Epithelial cell of prostate (primary cell): ENCODE data around the gene NEAT1.
"Not testable (repeated sequence)": the region's sequence is repeated elsewhere in the genome, so short reads cannot be mapped to it uniquely, and the experiment has no call there.

Experiments used
- DNase-seq: peaks from one replicate; pipeline ENCODE4 v3.0.0-alpha.2; 2011; ENCODE audit warnings: low read depth, low spot score
- H3K27ac ChIP-seq: fragments of 450-650 bp; 2 replicates; pipeline ENCODE4 v1.5.1; 2017; ENCODE audit warnings: mild to moderate bottlenecking

Gene NEAT1

DNA sequence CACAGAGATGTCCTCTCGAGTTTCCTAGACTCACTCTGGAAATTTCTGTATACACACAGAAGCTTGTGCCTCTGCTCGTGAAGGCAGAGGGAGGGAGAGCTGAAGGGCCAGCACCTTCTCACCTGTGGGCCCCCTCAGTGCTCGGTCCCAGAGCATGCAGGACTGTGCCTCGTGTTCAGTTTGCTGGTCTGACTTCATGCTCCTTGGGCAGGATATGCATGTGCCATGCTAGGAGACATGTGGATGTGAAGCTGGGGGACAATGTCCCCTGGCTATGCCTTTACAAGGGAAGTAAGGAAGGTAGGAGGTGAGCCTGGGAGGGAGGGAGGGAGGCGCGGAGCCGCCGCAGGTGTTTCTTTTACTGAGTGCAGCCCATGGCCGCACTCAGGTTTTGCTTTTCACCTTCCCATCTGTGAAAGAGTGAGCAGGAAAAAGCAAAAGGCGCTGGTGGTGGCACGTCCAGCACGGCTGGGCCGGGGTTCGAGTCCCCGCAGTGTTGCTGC, 22.6 kb downstream of the NEAT1 start:
- DNase-seq: no peak
- peak overlapping the region; percentile 67 for H3K27ac ChIP-seq

DNA sequence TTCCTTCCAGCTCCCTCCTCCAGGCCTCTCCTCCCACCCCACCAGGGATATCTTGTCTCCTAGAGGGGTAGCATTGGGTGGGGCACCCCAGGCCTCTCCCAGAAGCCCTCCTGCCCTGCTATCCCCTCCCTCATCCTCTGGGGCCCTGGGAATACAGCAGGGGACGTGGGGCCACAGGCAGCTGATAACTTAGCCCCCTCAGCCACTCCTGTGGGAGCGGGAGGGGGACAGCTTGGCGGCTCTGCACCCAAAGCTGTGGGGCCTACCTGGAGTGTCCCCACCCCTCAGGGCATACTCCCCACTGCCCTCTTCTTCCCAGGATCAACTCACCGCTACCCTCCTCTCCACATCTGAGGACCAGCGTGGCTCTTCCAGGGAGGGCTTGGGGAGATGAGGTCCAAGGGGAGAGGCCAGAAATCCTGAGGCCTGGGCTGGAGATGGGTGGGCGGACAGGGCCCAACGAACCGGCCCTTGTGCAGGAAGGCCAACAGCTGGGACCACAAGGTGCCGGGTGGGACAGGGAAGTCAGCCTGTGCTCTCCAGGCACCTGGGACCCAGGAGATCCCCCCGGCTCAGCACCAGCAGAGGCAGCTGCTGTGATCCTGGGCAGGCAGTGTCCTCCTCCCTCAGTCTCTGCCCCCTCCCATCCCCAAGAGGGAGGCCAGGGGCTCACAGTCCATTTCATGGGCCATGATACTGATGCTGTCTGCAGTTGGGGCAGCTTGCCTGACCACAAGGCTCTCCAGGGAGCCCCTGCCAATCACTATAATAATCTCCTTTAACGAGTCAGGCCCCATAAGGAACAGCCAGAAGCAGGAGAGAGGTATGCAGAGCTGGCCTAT, 23.2 kb downstream of the NEAT1 start:
- DNase-seq: no peak
- peak overlapping the region; percentile 67 for H3K27ac ChIP-seq

DNA sequence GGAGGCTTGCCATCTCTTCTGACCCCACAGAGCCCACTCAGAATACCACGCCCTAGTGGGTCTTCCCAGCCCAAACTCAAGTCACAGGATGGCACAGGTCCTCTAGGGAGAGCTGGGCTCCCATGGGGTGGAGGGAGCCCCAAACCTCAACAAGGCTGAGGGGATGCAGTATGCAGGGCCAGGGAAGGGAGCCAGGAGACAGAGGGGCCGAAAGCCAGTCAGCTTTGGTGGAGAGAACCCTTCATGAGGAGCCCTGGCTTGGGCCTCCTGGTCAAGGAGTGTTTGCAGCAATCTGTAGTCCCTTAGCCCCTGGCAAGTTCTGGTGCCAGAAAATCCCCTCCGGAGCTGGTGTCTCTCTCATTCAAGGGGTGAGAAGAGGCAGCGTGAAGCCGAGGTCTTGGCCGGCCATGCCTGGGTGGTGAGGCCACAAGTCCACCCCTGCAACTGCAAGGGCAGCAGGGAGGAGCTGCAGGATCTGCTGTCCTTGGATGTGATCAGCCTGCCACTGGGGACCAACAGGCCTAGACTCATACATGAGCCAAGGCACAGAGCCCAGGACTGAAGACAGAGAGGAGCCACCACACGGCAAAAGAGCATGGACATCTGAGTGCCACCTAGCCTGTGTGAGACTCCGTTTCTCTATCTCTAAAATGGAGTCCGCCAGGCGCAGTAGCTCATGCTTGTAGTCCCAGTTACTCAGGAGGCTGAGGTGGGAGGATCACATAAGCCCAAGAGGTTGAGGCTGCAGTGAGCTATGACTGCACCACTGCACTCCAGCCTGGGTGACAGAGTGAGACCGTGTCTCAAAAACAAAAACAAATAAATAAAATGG, 24.1 kb downstream of the NEAT1 start:
- H3K27ac ChIP-seq: peak overlapping the region; percentile 67
- DNase-seq: no peak

DNA sequence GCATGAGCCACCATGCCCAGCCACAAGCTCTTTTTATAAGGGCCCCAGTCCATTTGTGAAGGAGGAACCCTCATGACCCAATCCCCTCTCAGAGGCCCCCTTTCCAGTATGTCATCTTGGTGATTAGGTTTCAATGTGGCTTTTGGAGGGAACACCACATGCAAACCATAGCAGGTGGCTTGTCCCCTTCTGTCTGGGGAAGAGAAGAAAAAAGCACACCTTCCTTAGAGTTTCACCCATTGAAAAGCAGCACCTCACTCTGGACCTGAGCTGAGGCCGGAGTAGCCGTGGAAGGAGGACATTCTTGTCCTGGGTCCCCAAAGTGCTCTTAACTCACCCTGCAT, 25.4 kb downstream of the NEAT1 start:
- peak overlapping the region; percentile 67 for H3K27ac ChIP-seq
- DNase-seq: no peak

DNA sequence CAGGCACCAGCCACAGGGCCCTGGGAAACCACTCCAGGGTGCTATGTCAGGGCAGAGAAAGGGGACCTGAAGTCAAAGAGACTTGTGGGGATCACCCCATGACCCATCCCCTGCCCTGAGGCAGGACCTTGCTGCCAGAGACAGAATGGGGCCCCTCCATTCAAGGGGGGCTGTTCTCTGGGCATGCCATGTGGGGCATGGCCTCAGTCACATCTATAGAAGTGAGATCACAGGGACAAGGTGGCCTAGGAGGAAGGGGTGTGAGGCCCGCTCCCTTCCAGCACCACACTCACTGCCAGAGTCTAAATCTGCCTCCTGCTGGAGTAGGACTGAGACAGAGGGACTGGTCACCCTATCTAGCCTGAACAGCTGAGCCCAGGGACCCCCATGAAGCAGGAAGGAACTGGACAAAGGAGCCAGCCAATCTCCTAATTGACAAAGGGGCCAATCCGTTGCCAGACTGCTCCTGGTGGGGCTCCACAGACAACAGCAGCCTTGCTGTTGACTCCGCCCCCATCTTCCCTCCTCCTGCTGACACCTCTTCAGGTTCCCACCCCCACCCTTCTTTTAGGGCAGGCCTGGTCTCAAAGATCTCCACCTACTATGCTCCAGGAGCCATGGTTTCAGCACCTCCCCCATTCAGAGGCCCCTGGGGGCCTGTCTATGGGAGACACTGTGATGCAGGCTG, 26.0 kb downstream of the NEAT1 start:
- no peak for DNase-seq

DNA sequence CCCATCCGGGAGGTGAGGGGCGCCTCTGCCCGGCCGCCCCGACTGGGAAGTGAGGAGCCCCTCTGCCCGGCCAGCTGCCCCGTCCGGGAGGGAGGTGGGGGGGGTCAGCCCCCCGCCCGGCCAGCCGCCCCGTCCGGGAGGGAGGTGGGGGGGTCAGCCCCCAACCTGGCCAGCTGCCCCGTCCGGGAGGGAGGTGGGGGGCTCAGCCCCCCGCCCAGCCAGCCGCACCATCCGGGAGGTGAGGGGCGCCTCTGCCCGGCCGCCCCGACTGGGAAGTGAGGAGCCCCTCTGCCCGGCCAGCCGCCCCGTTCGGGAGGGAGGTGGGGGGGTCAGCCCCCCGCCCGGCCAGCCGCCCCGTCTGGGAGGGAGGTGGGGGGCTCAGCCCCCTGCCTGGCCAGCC, 28.7 kb downstream of the NEAT1 start:
- not testable (repeated sequence) for H3K27ac ChIP-seq, DNase-seq

More for the DNA sequence above, 26.0 kb downstream of the NEAT1 start:
- peak overlapping the region; percentile 67 for H3K27ac ChIP-seq

DNA sequence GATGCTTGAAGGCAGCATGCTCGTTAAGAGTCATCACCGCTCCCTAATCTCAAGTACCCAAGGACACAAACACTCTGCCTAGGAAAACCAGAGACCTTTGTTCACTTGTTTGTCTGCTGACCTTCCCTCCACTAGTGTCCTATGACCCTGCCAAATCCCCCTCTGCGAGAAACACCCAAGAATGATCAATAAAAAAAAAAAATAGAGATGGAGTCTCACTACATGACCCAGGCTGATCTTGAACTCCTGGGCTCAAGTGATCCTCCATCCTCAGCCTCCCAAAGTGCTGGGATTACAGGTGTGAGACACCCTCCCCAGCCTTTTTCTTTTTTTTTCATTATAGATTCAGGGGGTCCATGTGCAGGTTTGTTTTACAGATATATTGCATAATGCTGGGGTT, 29.7 kb downstream of the NEAT1 start:
- not testable (repeated sequence) for DNase-seq
- H3K27ac ChIP-seq: peak overlapping the region; percentile 75

DNA sequence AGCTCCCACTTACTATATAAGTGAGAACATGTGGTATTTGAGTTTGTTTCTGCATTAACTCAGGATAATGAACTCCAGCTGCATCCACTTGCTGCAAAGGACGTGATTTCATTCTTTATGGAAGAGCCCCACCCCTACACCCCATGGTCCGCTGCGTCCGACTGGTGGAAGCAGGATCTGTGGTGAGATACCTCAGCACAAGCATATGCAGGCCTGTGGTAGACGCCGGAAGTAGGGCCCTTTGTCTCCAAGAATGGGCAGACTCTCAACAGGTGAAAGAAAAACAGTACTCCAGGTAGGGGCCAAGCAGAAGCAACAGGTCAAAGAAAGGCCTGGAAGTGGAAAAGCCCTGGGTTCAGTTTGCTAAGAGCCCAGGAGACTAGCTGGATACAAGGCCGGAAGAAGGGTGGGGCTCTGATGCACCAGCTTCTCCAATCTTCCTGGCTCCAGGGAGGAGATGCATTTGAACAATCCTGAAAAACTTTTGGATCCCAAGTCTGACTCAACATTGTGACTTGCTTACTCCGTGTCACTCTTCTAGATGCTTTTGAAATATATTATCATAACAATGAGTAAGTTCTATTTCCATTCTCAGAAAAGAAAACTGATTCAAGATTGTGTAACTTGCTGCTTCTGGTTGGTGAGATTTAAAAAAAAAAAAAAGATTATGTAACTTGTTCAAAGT, 30.4 kb downstream of the NEAT1 start:
- DNase-seq: no peak
- H3K27ac ChIP-seq: peak overlapping the region; percentile 75

DNA sequence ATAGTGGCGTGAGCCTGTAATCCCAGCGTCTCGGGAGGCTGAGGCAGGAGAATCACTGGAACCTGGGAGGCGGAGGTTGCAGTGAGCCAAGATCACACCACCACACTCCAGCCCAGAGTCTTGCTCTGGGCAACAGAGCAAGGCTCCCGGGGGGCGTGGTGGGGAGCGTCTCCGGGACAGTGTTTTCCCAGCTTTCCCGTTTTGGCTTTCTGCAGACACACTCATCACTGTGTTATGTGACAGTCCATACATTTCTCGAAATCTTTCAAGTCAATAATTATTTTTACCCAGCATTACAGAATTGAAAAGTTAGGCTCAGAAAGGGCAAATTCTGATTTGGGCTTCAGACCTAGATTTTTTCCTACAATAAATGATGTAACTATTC, 31.7 kb downstream of the NEAT1 start:
- H3K27ac ChIP-seq: peak overlapping the region; percentile 75
- DNase-seq: no peak

DNA sequence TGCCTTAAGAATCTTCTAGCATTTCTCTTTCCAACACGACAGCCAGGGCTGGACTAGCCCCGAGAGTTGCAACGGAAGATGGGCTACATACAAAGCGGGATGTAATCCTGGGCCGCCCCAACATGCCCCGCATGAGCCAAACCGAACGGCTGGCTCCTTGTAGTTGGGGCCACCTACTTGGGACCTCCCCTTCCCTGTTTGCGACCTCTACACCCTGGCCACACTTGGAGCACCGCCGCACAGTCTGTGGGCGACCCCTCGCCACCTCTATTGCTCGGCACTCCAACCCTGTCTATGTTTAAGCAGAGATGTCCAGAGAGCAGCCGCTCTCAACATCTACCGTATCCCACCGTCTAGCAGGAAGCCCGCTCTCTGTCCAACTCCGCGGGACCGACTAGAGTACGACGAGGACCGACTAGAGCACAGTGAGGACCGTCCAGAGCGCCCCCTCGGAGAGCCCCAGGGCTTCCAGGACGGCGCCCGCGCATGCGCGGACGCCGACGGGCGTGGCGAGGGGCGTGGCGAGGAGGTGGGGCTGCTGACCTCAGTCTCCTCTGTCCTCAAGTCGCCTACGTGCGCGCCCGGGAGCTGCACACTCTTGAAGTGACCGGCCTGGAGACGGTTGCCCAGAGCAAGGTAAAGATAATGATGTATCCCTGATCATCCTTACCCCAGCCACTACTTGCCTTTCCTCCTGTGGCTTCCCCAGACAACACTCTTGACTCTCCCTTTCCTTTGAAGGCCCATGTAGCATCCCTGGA, 32.3 kb downstream of the NEAT1 start:
- H3K27ac ChIP-seq: peak overlapping the region; percentile 75
- no peak for DNase-seq

DNA sequence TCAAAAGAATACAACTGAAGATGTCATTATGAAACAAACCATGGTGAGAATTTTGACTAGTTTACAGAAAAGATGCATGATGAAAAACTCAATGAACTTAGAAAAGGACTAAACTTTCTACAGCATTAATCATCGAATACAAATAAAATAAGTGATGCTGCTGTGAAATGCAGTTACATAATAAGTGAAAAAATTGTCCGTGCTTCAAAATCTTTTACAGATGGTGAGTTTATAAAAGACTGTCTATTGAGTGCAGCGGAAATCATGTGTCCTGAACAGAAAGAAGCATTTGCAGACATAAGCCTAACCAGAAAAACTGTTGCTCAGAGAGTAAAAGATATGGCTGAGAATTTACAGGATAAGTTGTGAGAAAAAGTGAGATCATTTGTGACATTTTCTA, 33.8 kb downstream of the NEAT1 start:
- H3K27ac ChIP-seq: no peak overlapping the region
- no peak for DNase-seq

DNA sequence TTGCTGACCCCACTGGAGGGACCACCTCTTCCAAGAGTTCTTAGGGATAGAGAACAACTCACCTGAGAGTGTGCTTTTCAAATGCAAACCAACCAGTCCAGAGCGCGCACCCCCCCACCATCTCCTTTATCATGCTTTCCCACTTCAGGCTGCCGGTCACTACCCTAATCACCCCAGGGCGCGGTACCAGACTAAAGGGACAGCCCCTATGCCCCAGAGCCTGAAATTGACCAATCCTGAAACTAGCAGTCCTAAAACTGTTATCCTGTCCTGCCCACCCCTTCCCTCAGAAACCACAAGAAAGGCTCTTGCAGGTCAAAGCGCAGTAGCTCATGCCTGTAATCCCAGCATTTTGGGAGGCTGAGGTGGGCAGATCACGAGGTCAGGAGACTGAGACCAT, 37.0 kb downstream of the NEAT1 start:
- no peak overlapping the region for H3K27ac ChIP-seq
- no peak for DNase-seq

DNA sequence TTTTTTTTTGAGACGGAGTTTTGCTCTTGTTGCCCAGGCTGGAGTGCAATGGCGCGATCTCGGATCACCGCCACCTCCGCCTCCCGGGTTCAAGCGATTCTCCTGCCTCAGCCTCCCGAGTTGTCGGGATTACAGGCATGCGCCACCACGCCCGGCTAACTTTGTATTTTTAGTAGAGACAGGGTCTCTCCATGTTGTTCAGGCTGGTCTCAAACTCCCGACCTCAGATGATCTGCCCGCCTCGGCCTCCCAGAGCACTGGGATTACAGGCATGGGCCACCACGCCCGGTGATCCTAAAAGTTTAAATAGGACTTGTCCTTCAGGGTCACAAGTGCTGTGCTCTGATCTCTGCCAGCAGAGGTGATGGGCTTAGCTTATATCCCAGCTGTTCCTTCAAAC, 42.9 kb downstream of the NEAT1 start:
- H3K27ac ChIP-seq, DNase-seq: not testable (repeated sequence)

DNA sequence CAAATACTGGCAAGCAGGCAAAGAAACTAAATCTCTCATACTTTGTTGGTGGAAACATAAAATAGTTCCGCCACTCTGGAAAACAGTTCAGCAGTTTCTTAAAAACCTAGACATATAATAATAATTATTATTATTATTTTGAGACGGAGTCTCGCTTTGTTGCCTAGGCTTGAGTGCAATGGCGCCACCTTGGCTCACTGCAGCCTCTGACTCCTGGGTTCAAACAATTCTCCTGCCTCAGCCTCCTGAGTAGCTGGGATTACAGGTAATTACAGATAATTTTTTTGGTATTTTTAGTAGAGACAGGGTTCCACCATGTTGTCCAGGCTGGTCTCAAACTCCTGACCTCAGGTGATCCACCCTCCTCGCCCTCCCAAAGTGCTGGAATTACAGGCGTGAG, 44.7 kb downstream of the NEAT1 start:
- DNase-seq: not testable (repeated sequence)
- peak overlapping the region; percentile 36 for H3K27ac ChIP-seq

DNA sequence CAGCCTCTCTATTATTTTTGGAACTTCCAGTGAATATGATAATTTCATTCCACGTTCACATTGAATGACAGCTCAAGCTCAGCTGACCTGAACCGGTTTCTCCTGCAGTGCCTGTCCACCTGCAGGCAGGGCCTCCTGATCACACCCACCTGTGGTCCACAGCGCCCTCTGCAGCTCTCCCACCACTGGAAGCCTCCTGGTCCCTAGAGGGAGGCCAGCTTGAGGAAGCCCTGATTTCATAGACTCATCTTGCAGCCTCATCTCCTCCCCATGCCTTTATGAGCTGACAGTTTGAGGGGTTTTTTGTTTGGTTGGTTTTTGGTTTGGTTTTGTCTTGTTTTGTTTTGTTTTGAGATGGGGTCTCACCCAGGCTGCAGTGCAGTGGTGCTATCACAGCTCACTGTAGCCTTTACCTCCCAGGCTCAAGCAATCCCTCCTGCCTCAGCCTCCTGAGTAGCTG, 46.3 kb downstream of the NEAT1 start:
- peak overlapping the region; percentile 36 for H3K27ac ChIP-seq
- no peak for DNase-seq

DNA sequence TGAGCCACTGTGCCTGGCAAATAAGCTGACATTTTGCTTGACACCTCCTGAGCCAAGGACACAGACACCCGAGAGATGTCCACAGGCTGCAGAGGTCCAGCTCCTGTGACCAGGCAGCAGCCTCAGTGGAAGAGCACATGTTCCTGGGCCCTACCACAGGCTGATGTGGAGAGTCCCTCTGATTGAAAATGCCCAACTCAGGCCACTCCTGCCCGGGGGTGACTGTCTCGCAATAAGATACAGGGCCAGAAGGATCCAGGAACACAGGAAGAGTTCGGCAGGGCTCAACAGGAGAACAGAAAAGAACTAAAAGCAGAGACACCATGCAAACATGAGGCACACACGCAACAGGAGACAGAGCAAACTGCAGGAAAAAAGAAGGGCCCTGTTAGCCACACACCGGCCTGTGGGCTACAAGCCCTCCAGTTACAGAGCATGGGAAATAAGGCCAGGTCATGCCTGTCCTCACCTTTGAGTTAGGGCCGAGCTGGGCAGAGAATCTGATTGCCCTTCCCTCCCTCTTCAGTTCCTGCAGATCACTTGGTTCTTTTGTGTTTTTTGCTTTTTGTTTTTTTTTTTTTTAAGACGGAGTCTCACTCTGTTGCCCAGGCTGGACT, 47.9 kb downstream of the NEAT1 start:
- DNase-seq: no peak
- peak overlapping the region; percentile 99 for H3K27ac ChIP-seq

DNA sequence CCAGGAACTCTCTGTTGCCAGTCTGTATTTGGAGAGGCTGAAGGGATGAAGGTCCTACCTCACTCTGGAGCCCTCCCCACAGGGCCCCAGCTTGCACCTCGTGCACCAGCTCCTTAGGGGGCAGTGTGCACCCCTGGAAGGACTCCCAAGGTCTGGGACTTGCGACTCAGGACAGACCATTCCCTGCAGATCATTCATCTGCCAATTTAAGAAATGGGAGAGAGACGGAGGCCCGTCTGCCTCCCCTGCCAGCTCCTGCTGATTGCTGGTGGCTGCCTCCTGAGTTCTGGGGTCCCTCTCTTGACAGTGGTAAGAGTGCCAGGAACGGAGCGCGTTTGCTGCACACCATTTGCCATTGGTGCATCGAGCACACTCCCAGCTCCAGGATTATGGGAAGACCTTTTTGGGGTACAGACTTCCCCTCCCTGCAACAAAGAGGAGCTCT, 48.9 kb downstream of the NEAT1 start:
- DNase-seq: no peak
- H3K27ac ChIP-seq: peak overlapping the region; percentile 99

DNA sequence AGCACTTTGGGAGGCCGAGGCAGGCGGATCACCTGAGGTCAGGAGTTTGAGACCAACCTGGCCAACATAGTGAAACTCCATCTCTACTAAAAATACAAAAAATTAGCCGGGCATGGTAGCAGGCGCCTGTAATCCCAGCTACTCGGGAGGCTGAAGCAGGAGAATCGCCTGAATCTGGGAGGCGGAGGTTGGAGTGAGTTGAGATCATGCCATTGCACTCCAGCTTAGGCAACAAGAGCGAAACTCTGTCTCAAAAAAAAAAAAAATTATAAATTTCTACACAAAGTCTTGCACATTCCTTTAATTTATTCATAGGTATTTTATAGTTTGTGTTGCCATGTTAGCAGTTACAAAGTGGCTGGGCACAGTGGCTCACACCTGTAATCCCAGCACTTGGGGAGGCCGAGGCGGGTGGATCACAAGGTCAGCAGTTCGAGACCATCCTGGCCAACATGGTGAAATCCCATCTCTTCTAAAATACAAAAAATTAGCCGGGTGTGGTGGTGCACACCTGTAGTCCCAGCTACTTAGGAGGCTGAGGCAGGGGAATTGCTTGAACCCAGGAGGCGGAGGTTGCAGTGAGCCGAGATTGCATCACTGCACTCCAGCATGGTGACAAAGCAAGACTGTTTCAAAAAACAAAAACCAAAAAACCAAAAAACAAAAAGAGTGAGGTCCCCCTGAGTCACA, 50.1 kb downstream of the NEAT1 start:
- not testable (repeated sequence) for DNase-seq

More for the DNA sequence above, 50.1 kb downstream of the NEAT1 start:
- peak overlapping the region; percentile 99 for H3K27ac ChIP-seq
